ENCODE measurements around the gene IZUMO1.
"Not testable (repeated sequence)": the region's sequence is repeated elsewhere in the genome, so short reads cannot be mapped to it uniquely, and the experiment has no call there.

The IZUMO1 gene

DNA sequence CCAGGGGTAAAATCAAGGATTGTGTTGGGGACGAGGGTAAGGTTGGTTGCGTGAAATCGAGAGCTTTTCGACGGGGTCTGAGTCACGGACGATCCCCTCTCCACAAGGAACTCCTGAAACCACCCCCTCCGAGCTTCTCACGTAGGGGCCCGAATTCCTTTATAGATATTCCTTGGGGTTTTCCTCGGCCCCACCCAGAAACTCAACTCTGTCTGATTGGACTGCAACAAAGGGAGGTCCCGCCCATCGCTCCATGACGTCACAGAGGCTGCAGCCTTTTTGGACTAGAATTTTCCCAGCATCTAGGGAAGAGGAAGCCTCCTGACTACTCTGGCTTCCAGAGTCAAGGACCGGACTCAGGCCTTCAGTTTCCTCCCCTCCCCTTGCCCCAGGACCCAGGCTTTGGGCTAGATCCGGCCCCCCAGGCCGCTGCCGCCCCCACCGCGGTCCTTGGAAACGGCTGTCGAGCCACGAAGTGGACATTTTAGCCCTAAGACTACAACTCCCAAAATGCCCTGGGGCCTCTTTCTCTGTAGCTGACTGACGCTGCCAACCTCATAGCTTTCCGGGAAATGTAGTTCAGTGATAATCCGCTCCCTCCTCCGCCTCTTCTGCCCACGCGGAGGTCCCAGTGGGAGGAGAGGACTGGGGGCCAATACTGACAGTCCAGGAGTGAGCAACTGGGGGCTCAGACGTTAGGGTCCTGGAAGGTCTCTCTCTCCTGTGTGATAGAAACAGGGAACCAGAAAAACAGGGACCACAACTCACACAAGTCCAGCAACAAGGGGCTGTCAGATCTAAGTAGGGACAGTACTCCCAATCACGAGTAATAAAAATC is at the start of gene IZUMO1:
Gene IZUMO1 (minus strand): TSS at position 172 of the 838 bp plus-strand sequence. CDS start 1,050 bp downstream, outside the sequence.
- DNase-seq (ENCODE audit: low spot score), result peak; percentile 72

DNA sequence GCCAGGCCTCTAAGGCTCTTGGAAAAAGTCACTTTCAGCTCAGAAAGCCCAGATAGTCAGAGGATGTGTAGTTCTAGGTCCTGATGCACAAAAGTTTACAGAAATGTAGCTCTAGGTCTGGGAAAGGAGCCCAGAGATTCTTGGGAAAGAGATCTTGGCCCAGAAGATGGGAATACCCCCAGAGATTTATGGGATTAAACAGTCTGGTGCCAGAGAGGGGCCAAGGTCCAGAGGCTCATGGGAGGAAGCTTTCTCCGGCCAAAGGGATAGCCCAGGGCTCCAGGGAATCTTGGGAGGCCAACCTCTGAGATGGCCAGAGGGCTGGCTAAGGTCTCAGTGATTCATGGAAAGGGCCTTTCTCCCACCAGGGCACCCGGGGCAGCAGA is 49.0 kb upstream of the IZUMO1 start:
- no peak for DNase-seq (ENCODE audit: low spot score)

DNA sequence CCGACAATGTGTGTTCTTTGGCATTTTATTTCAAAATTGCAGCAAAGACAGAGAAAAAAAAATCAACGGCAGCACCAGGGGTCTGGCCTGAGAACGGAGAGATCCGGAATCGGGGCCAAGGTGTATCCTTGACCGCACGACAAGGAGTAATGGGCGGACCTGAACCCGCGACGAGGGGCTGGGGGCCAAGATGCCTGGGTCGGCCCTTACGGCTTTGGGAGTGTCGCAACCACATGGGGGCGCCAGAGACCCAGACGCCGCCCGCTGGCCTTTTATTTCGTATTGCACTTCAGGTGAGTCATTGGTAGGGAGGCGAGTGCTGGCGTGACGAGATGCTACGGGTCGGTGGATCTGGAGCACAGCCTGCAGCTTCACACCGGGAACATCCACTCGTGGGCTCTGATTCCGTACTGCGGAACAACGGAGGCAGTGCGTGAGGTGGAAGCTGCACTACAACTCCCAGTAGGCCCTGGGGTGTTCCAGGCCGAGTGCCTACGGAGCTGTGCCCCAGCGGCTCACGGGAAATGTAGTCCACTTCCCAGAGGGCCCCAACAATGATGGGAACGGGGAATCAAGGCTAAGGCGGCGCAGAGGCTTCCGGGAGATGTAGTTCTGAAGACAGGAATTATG is 48.5 kb upstream of the IZUMO1 start:
- peak; percentile 95 for DNase-seq (ENCODE audit: low spot score)

DNA sequence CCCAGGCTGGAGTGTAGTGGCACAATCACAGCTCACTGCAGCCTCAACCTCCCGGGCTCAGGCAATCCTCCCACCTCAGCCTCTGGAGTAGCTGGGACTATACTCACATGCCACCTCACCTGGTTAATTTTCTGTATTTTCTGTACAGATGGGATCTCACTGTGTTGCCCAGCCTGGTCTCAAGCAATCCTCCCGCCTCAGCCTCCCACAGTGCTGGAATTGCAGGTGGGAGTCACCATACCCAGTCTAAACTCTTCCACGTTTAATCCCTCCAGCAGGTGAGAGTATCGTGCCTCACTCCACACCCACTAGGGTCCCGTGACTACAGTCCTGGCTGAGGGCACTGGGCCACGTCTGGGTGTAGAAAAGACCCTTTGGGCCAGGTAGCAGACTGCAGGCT is 47.6 kb upstream of the IZUMO1 start:
- DNase-seq (ENCODE audit: low spot score), result no peak

DNA sequence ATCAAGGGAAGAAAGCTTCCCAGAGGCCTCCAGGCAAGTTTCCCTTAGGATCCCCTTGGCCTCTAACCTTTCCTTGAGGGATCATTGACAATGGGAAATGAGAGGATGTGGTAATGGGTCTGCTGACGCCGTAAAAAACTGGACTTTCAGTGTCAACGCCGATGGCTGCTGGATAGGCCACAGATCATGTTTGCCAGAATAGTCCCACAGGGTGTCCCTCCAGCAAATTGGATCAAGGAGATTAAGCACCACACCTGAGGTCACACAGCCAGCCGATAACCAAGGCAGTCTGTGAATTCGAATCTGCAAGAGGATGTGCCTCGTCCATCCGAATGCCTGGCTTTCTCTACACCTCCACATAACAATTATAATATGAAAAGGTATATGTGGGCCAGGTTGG is 46.6 kb upstream of the IZUMO1 start:
- DNase-seq (ENCODE audit: low spot score), result no peak

DNA sequence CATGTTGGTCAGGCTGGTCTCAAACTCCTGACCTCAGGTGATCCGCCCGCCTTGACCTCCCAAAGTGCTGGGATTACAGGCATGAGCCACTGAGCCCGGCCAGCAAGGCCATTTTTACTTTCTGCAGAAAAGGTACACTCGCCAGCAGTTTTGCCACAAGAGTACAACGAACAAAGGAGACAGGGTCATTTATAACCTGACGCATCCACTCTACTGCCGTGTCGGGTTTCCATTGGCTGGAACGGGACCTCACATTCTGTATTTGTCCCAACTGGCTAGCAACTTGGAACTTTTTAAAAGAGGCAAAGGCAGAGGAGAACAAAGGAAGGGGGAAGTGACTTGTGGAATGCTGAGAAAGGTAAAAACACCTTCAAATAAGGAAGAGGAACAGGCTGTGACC is 40.6 kb upstream of the IZUMO1 start:
- DNase-seq (ENCODE audit: low spot score), result not testable (repeated sequence)

DNA sequence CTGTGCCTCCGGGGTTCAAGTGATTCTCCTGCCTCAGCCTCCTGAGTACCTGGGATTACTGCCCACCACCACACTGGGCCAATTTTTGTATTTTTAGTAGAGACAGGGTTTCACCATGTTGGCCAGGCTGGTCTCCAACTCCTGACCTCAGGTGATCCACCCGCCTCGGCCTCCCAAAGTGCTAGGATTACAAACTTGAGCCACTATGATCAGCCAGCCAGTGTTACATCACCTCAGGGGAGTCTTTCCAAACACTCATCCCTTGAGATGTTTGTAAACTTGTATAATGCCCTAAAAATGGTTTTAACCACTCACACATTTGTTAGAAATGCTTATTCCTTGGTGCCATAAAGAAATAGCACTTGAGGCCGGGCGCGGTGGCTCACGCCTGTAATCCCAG is 39.7 kb upstream of the IZUMO1 start:
- DNase-seq (ENCODE audit: low spot score), result not testable (repeated sequence)

DNA sequence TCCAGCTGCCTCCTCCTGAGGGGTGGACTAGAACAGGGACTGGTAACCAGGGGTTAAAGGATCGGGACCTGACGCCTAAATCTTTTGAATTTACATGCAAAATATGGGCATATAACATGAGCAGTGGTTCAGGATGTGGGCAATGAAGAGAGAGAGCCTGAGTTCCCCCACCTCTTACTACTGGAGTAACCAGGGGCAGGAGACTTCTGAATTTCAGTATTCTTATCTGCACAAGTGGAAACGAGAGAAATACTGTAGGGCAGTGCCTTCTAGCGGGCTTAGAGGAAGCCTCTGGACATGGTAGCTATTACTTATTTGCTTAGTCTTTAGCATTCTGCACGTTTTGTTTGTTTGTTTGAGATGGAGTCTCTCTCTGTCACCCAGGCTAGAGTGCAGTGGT is 37.8 kb upstream of the IZUMO1 start:
- no peak for DNase-seq (ENCODE audit: low spot score)

DNA sequence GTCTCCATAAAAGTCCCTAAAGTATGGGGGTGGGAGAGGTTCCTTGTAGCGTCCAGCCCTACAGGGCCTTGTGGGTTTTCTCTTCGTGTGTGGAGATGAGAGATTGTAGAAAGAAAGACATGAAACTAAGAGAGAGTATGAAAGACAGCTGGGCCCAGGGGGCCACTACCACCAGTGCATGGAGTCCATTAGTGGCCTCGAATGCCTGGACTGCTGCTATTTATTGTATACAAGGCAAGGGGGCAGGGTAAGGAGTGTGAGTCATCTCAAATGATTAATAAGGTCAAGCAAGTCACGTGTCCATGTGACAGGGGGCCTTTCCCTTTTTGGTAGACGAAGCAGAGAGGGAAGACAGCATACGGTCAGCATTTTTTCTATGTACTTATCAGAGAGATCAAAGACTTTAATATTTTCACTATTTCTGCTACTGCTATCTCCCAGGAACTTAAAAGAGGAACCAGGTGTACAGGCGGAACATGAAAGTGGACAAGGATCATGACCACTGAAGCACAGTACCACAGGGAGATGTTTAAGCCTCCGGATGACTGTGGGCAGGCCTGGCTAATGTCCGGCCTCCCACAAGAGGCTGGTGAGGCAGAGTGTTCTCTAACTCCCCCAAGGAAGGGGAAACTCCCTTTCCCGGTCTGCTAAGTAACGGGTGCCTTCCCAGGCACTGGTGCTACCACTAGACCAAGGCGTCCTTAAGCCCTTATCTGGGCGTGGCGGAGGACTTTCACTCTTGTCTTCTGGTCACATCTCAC is 34.1 kb upstream of the IZUMO1 start:
- DNase-seq (ENCODE audit: low spot score), result no peak

DNA sequence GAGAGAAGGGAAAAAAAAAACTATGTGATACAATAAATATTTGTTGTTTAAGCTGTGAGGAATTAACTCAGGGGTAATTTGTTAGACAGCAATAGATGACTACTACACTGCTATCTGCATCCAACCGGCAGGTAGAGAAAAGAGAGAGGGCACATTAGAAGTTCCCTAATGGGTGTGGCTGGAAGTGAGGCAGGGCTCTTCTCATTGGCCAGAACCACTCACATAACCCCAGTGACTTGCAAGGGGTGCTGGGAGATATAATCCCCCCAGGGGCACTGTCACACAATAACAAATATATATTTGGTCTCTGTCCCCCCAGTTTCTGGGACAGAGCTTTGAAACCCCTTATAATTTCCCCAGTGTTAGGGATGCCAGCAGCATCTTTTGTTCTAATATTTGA is 32.9 kb upstream of the IZUMO1 start:
- DNase-seq (ENCODE audit: low spot score), result no peak

DNA sequence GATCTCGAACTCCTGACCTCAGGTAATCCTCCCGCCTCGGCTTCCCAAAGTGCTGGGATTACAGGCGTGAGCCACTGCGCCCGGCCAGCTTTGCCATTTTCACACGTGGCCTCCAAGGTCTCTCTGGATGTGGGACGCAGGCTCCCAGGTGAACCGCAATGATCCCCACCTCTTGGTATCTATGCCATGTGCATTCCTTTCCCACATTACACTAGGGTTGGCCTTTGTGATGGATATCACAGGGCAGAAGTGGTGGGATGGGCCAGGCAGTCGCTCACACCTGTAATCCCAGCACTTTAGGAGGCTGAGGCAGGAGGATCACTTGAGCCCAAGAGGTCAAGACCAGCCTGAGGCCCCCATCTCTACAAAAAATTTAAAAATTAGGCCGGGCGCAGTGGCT is 31.0 kb upstream of the IZUMO1 start:
- DNase-seq (ENCODE audit: low spot score), result no peak

DNA sequence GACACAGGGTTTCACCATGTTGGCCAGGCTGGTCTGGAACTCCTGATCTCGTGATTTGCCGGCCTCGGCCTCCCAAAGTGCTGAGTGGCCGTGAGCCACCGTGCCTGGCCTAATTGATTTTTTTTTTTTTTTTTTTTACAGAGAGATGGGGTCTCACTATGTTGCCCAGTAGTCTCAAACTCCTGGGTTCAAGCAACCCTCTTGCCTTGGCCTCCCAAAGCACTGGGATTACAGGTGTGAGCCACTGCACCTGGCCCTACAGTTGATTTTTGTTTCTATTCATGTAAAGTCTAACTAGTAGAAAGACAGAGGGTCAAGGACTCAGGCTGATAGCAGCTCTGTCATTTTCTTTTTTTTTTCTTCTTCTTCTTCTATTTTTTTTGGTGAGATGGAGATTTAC is 30.4 kb upstream of the IZUMO1 start:
- no peak for DNase-seq (ENCODE audit: low spot score)

DNA sequence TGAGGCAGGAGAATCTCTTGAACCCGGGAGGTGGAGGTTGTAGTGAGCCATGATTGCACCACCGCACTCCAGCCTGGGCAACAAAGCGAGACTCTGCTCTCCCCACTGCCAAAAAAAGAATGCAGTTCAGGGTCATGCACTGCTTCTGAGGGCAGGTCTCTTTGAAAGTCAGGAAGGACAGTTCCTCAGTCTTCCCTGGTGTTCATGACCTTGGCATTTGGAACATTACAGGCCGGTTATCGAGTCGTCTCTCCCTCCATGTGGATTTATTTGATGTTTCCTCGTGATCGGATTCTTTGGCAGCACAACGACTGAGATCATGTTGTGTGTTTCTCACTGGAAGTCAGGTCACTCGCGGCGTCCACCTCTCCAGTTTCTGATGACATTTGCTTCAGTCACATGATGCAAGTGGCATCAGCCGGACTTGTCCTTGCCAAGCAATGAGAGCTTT is 25.8 kb upstream of the IZUMO1 start:
- DNase-seq (ENCODE audit: low spot score), result no peak

DNA sequence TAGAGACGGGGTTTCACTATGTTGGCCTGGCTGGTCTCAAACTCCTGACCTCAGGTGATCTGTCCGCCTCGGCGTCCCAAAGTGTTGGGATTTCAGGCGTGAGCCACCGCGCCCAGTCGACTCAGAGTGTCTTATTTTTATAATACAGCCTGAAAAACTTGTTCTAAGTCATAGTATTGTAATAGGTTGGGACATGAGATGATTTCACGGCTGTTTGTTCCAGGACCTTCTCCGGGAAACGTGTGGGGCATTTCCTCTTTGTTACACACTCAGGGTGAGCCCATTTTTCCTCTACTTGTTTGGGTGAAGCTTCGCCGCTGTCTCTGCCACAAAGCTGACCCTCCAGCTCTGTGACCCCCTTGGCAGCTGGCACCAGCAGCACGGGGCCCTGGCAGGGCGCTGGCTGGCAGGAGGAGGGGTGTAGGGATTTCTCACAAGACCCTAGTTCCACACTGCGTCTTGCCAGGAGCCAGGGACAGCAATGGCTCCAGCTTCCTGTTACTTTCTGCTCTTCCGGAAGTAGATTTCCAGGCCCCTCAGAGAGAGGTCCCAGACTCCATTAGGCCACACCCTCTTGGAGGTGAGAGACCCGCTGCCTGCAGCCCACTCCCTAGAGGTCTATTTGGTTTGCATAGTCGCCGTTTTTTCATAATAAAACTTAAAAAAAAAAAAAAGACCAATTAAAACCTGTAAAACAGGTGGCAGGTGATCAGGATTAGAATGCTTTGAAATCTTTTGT is 24.2 kb upstream of the IZUMO1 start:
- DNase-seq (ENCODE audit: low spot score), result peak; percentile 45

DNA sequence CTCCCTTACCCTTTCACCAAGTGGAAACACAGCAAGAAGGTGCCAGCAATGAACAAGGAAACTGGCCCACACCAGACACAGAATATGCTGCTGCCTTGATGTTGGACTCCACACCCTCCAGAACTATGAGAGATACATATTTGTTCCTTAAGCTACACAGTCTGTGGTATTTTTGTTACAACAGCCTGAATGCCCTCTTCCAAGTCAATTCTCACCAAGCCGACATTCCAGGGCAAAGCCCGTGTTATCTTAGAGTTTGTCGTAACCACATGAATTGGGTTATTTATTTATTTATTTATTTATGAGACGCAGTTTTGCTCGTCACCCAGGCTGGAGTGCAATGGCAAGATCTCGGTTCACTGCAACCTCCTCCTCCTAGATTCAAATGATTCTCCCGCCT is 23.6 kb upstream of the IZUMO1 start:
- no peak for DNase-seq (ENCODE audit: low spot score)

DNA sequence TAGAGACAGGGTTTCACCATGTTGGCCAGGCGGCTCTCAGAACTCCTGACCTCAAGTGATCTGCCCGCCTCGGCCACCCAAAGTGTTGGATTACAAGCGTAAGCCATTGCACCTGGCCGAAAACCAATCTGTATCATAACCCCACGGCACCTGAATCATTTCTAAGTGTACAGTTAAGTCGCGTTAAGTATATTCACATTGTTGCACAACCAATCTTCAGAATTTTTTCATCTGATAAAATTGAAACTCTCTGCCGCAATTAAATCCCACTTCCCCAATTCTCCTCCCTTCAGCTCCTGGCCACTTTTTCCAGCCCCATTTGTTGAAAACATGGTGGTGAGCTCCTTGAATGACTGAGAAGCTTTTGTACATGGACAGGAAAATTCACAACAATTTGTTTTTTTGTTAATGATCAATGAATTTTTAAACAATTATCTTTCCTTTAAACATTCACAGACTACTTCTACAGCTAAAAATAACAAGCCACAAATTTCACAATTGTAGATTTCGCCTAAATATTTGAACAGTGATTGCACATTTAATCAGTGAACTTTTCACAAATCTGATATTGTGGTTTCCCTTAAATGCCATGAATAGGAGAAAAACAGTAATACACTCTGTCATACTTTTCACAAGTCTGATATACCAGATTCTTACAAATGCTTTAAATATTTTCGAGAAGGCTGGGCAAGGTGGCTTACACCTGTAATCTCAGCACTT is 22.4 kb upstream of the IZUMO1 start:
- DNase-seq (ENCODE audit: low spot score), result no peak

DNA sequence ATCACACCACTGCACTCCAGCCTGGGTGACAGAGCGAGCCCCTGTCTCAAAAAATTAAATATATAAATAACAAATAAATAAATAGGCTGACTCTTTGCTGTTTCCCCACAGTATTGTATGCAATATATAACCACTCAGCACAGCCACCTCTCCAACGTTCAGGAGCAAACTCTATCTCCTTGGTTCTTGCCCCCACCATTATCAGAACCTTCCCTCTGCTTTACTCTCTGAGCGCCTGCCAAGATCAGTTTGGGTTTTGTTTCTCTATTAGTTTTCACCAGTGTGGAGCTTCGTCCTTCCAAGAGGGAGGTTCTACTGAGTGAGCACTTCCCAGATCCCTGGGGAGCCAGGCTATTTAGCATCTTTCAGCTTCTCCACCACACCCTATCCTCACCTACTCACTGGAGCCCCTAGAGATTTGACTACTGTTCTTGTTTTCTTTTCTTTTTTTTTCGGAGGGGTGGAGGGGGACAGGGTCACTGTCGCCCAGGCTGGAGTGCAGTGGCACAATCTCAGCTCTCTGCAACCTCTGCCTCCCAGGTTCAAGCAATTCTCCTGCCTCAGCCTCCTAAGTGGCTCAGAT is 21.6 kb upstream of the IZUMO1 start:
- DNase-seq (ENCODE audit: low spot score), result not testable (repeated sequence)

DNA sequence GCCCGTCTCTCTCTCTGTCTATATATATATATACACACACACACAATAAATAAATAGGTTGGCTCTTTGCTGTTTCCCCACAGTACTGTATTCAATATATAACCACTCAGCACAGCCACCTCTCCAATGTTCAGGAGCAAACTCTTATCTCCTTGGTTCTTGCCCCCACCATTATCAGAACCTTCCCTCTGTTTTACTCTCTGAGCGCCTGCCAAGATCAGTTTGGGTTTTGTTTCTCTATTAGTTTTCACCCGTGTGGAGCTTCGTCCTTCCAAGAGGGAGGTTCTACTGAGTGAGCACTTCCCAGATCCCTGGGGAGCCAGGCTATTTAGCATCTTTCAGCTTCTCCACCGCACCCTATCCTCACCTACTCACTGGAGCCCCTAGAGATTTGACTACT is 19.1 kb upstream of the IZUMO1 start:
- DNase-seq (ENCODE audit: low spot score), result not testable (repeated sequence)

DNA sequence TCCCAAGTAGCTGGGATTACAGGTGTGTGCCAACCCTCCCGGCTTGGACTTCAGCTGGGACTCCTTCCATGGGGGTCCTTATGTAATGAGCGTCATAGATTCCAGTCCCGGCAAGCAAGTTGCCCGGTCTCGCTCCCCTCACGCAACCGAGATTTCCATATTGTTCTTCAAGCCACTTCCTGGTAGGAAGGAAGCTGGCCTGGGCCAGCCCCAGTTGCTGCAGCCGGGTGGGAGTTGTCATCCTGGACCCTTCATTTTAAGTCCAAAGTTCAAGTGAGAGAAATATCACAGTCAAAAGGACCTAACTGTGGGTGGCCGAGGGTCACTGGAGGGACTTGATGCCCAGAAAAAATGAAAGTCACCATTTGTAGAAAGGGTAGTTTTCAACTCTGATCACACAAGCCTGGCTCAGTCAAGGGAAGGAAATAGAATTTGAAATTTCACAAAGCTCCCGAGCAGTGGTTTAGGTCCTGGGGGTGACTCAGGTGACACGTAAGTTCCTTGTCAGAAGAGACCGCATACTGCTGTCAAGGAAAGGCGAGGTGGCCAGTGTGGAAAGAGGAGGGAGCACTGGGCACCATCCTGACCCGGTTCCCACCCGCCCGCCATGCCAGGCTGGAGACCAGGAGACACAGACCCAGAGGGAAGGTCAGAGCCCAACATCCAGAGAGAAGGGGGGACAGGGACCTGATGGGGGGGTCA is 13.9 kb upstream of the IZUMO1 start:
- no peak for DNase-seq (ENCODE audit: low spot score)

DNA sequence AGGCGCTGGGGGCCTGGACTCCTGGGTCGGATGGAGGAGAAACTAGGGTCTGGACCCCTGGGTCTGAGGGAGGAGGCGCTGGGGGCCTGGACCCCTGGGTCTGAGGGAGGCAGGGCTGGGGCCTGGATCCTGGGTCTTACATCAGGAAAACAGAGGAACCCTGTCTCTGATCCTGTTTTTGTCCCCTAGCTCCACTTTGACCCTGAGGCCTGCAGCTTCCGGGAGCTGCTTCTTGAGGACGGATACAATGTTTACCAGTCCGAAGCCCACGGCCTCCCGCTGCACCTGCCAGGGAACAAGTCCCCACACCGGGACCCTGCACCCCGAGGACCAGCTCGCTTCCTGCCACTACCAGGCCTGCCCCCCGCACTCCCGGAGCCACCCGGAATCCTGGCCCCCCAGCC is 11.0 kb upstream of the IZUMO1 start:
- DNase-seq (ENCODE audit: low spot score), result no peak

Measured in iPS-NIHi11 (cell line).